H1 (cell line): Measurements from ENCODE around the gene PWP1. TPM values are rescaled to one million over a fixed set of nuclear protein-coding genes. Genes with fewer than 3 reads are reported as not detected.

Experiments used
- CTCF ChIA-PET: fragments of 300-600 bp; sonication (Branson Sonifier 250); formaldehyde crosslinking; loops from one replicate; lab custom pipeline; 2021; ENCODE audit not compliant: partially characterized antibody; lab: Charles Lee
- POLR2A ChIA-PET: fragments of 300-600 bp; sonication (Branson Sonifier 250); formaldehyde crosslinking; loops from one replicate; lab custom pipeline; 2021; ENCODE audit warnings: inconsistent platforms; ENCODE audit not compliant: partially characterized antibody; lab: Charles Lee
- DNase-seq, 2 experiments: peaks; one replicate each; pipeline versions ENCODE4 v3.0.0 to v3.0.0-alpha.2; 2010 to 2022; ENCODE audit warnings: low spot score in 2 of 2, low read depth in 1 of 2, mixed read lengths in 1 of 2
- FAIRE-seq: peaks from 2 replicates; lab custom pipeline; 2011; peaks lifted over from hg19 to GRCh38; lab: Jason Lieb, UNC
- H2AFZ ChIP-seq: 2 replicates; pipeline ENCODE4 v1.8.1; 2012; ENCODE audit warnings: low read length, inconsistent platforms
- H2AK5ac ChIP-seq: 2 replicates; pipeline ENCODE4 v1.6.1; 2013; ENCODE audit warnings: low read depth, low read length
- H2BK120ac ChIP-seq: replicated peaks from 2 replicates; pipeline ENCODE3; 2013; ENCODE audit warnings: low read depth, low read length, inconsistent platforms
- H2BK12ac ChIP-seq: 2 replicates; pipeline ENCODE4 v1.6.1; 2013; ENCODE audit warnings: low read depth, low read length
- H2BK15ac ChIP-seq: 2 replicates; pipeline ENCODE4 v1.6.1; 2013; ENCODE audit warnings: low read length
- H2BK20ac ChIP-seq: 2 replicates; pipeline ENCODE4 v1.6.1; 2013; ENCODE audit warnings: low read length
- H2BK5ac ChIP-seq: 2 replicates; pipeline ENCODE4 v1.6.1; 2013; ENCODE audit warnings: low read depth, low read length
- H3K14ac ChIP-seq: 2 replicates; pipeline ENCODE4 v1.6.1; 2013; ENCODE audit warnings: inconsistent platforms; ENCODE audit not compliant: insufficient read length
- H3K18ac ChIP-seq: 2 replicates; pipeline ENCODE4 v1.6.1; 2013; ENCODE audit warnings: low read length; ENCODE audit errors: extremely low read depth
- H3K23ac ChIP-seq: 2 replicates; pipeline ENCODE4 v1.6.1; 2013; ENCODE audit warnings: inconsistent platforms; ENCODE audit not compliant: insufficient read length
- H3K23me2 ChIP-seq: 2 replicates; pipeline ENCODE4 v1.6.1; 2013; ENCODE audit warnings: low read depth, low read length
- H3K27ac ChIP-seq: 2 replicates; pipeline ENCODE4 v1.6.1; 2011; ENCODE audit warnings: low read depth, low read length, inconsistent platforms
- H3K27me3 ChIP-seq, 4 experiments: replicated peaks in 1 of 4; 1 replicate in 1 of 4; 2 replicates in 3 of 4; pipeline versions ENCODE4 v1.6.1 to v1.8.1; 2011 to 2013; ENCODE audit warnings: low read length in 3 of 4, mild to moderate bottlenecking in 3 of 4, inconsistent platforms in 2 of 4, mixed read lengths in 2 of 4, moderate library complexity in 1 of 4; ENCODE audit not compliant: control insufficient read depth in 3 of 4, insufficient read depth in 3 of 4; ENCODE audit errors: extremely low read depth in 1 of 4
- H3K36me3 ChIP-seq, 4 experiments: 2 replicates each; pipeline versions ENCODE4 v1.6.1 to v1.8.1; 2011 to 2013; ENCODE audit warnings: mild to moderate bottlenecking in 4 of 4, low read length in 3 of 4, moderate library complexity in 2 of 4, control low read depth in 1 of 4, inconsistent platforms in 1 of 4; ENCODE audit not compliant: insufficient read depth in 4 of 4, control insufficient read depth in 2 of 4
- H3K4ac ChIP-seq: replicated peaks from 2 replicates; pipeline ENCODE3; 2013; ENCODE audit warnings: low read length, low read depth, mixed read lengths, inconsistent platforms; ENCODE audit not compliant: insufficient read length
- H3K4me1 ChIP-seq, 4 experiments: replicated peaks in 1 of 4; 1 replicate in 1 of 4; 2 replicates in 3 of 4; pipeline versions ENCODE4 v1.6.1 to v1.8.1; 2011 to 2013; ENCODE audit warnings: low read length in 3 of 4, inconsistent platforms in 2 of 4, mixed read lengths in 1 of 4; ENCODE audit not compliant: insufficient read depth in 4 of 4, control insufficient read depth in 3 of 4
- H3K4me2 ChIP-seq, 2 experiments: 2 replicates each; pipeline versions ENCODE4 v1.6.1 to v1.8.1; 2011 to 2013; ENCODE audit warnings: low read depth in 2 of 2, low read length in 2 of 2, control low read depth in 1 of 2, inconsistent platforms in 1 of 2, mild to moderate bottlenecking in 1 of 2; ENCODE audit not compliant: insufficient read depth in 1 of 2
- H3K4me3 ChIP-seq, 4 experiments: fragments of 200-600, 300-600 bp in 1 of 4; sonication (generic), shearing (Covaris generic), sonication (Bioruptor Twin) in 1 of 4; 2 replicates each; pipeline versions ENCODE4 v1.5.1 to v1.8.1; 2011 to 2016; ENCODE audit warnings: low read length in 4 of 4, low read depth in 3 of 4, control low read depth in 2 of 4, inconsistent platforms in 2 of 4, mild to moderate bottlenecking in 2 of 4, mixed read lengths in 1 of 4, moderate library complexity in 1 of 4; ENCODE audit not compliant: insufficient read depth in 2 of 4; ENCODE audit errors: extremely low read depth in 1 of 4
- H3K56ac ChIP-seq: replicated peaks from 2 replicates; pipeline ENCODE3; 2013; ENCODE audit warnings: low read depth, mild to moderate bottlenecking, mixed read lengths, low read length, inconsistent platforms; ENCODE audit not compliant: insufficient read length
- H3K79me1 ChIP-seq: 2 replicates; pipeline ENCODE4 v1.6.1; 2013; ENCODE audit warnings: low read depth, low read length, control low read depth
- H3K79me2 ChIP-seq, 2 experiments: 2 replicates each; pipeline versions ENCODE4 v1.6.1 to v1.8.1; 2012 to 2013; ENCODE audit warnings: low read length in 2 of 2, mild to moderate bottlenecking in 2 of 2, inconsistent platforms in 1 of 2; ENCODE audit not compliant: insufficient read depth in 2 of 2, control insufficient read depth in 1 of 2
- H3K9ac ChIP-seq, 4 experiments: replicated peaks in 1 of 4; 1 replicate in 1 of 4; 2 replicates in 3 of 4; pipeline versions ENCODE4 v1.6.1 to v1.8.1; 2011 to 2013; ENCODE audit warnings: low read depth in 3 of 4, low read length in 3 of 4, control low read depth in 2 of 4, mild to moderate bottlenecking in 2 of 4, moderate library complexity in 2 of 4, inconsistent platforms in 1 of 4; ENCODE audit errors: extremely low read depth in 1 of 4
- H3K9me3 ChIP-seq, 2 experiments: 2 replicates each; pipeline versions ENCODE4 v1.6.1 to v1.8.1; 2012 to 2013; ENCODE audit warnings: mild to moderate bottlenecking in 2 of 2, moderate library complexity in 2 of 2, control low read depth in 1 of 2, inconsistent platforms in 1 of 2, low read depth in 1 of 2, low read length in 1 of 2, mixed read lengths in 1 of 2; ENCODE audit not compliant: insufficient read depth in 2 of 2
- H4K20me1 ChIP-seq, 2 experiments: replicated peaks in 1 of 2; 2 replicates each; pipeline versions ENCODE3 to v1.8.1; 2011 to 2013; ENCODE audit warnings: inconsistent platforms in 2 of 2, low read length in 2 of 2, mild to moderate bottlenecking in 1 of 2; ENCODE audit not compliant: insufficient read depth in 2 of 2, control insufficient read depth in 1 of 2
- H4K5ac ChIP-seq: 2 replicates; pipeline ENCODE4 v1.6.1; 2013; ENCODE audit warnings: low read length, low read depth, mixed read lengths, inconsistent platforms; ENCODE audit not compliant: insufficient read length
- H4K8ac ChIP-seq: 2 replicates; pipeline ENCODE4 v1.8.0; 2013; ENCODE audit warnings: mild to moderate bottlenecking, moderate library complexity, low read length, inconsistent platforms; ENCODE audit not compliant: insufficient read depth; ENCODE audit errors: extremely low read depth
- H4K91ac ChIP-seq: replicated peaks from 2 replicates; pipeline ENCODE3; 2013; ENCODE audit warnings: low read length, mixed read lengths, inconsistent platforms; ENCODE audit not compliant: insufficient read length
- HDAC2 ChIP-seq, 2 experiments: fragments of 300-600 bp in 1 of 2; sonication (generic) in 1 of 2; IDR thresholded peaks; 2 replicates each; pipeline ENCODE4 v1.6.1; 2011 to 2012; ENCODE audit warnings: low read depth in 2 of 2, low read length in 2 of 2, mild to moderate bottlenecking in 2 of 2, moderate library complexity in 2 of 2, borderline replicate concordance in 1 of 2, inconsistent platforms in 1 of 2
- KDM1A ChIP-seq: fragments of 200-600, 300-600 bp; sonication (generic); IDR thresholded peaks from 2 replicates; pipeline ENCODE4 v1.7.1; 2016; ENCODE audit warnings: mild to moderate bottlenecking, low read length, borderline replicate concordance
- KDM4A ChIP-seq: IDR thresholded peaks from one replicate; pipeline ENCODE4 v1.7.1; 2012; ENCODE audit warnings: low read depth, mild to moderate bottlenecking, moderate library complexity, low read length, inconsistent platforms; ENCODE audit not compliant: severe bottlenecking
- NRF1 ChIP-seq: IDR thresholded peaks from 2 replicates; pipeline ENCODE4 v1.6.1; 2011; ENCODE audit warnings: mild to moderate bottlenecking, low read depth, low read length, improper control_type of control experiment
- PHF8 ChIP-seq: fragments of 200-600 bp; sonication (generic); conservative IDR thresholded peaks from 2 replicates; pipeline ENCODE4 v1.7.1; 2012; ENCODE audit warnings: low read depth, mild to moderate bottlenecking, inconsistent platforms, low read length, moderate library complexity
- POLR2AphosphoS5 ChIP-seq: IDR thresholded peaks from 2 replicates; pipeline ENCODE4 v1.6.1; 2011; ENCODE audit warnings: low read depth, low read length
- RNF2 ChIP-seq: fragments of 200-900, 300-1000 bp; sonication (generic); IDR thresholded peaks from 2 replicates; pipeline ENCODE4 v1.7.1; 2016; ENCODE audit warnings: borderline replicate concordance, low read depth, mild to moderate bottlenecking, antibody characterized with exemption, low read length; ENCODE audit not compliant: poor library complexity, severe bottlenecking; ENCODE audit errors: missing control alignments
- SIRT6 ChIP-seq: IDR thresholded peaks from one replicate; pipeline ENCODE4 v1.7.1; 2012; ENCODE audit warnings: low read length, inconsistent platforms
- SP2 ChIP-seq: IDR thresholded peaks from 2 replicates; pipeline ENCODE4 v1.6.1; 2012; ENCODE audit warnings: mild to moderate bottlenecking, low read length, inconsistent platforms
- TAF7 ChIP-seq: optimal IDR thresholded peaks from 2 replicates; pipeline ENCODE3; 2011; ENCODE audit warnings: low read depth, mild to moderate bottlenecking, inconsistent platforms, low read length, moderate library complexity, borderline replicate concordance
- WGBS, 2 experiments: shearing (Covaris generic) in 1 of 2; methylation state at CpG; one replicate each; pipeline versions ENCODE4 v1.1.6 to v1.1.7; 2013 to 2015; ENCODE audit warnings: low lambda C conversion rate in 2 of 2, mixed read lengths in 2 of 2, inconsistent platforms in 1 of 2, low coverage in 1 of 2, missing lambda C conversion rate in 1 of 2; ENCODE audit not compliant: insufficient replicate concordance in 2 of 2, insufficient coverage in 1 of 2, insufficient read length in 1 of 2; ENCODE audit errors: extremely low coverage in 1 of 2, missing lambda C conversion rate in 1 of 2; 5-methylcytosine and 5-hydroxymethylcytosine counted together
- polyA plus RNA-seq, 7 experiments: library from polyadenylated mRNA; depleted of rRNA in 3 of 7; stranded (reverse) in 5 of 7; unstranded in 2 of 7; fragments of >200 nt in 5 of 7; fragments of 200-250 nt in 2 of 7; gene quantifications; 1 replicate in 5 of 7; 2 replicates in 1 of 7; 4 replicates in 1 of 7; pipeline versions ENCODE4 v1.2.1 to v1.2.3, GENCODE V29; 2011 to 2013; ENCODE audit warnings: missing spikeins in 2 of 7, mixed read lengths in 2 of 7
- total RNA-seq: library from RNA; stranded (reverse); fragmentation: NEBNext Ultra II Directional; extraction: Animal tissue kit (Norgen Biotek cat#: 25700); gene quantifications from 2 replicates; pipeline ENCODE4 v1.2.1, GENCODE V29; 2021
- TF ChIP-seq, protein P1 (sequence below): IDR thresholded peaks from 2 replicates; pipeline ENCODE4 v1.6.1; 2011; ENCODE audit warnings: low read depth, mild to moderate bottlenecking, low read length; ENCODE audit not compliant: insufficient read depth

Gene PWP1
- total and polyA plus RNA-seq, 2 of the 8 experiments (the other 6 are each of a cell fraction or from before 2014, with no cell fraction given) = 57.8 to 78.5 TPM

DNA sequence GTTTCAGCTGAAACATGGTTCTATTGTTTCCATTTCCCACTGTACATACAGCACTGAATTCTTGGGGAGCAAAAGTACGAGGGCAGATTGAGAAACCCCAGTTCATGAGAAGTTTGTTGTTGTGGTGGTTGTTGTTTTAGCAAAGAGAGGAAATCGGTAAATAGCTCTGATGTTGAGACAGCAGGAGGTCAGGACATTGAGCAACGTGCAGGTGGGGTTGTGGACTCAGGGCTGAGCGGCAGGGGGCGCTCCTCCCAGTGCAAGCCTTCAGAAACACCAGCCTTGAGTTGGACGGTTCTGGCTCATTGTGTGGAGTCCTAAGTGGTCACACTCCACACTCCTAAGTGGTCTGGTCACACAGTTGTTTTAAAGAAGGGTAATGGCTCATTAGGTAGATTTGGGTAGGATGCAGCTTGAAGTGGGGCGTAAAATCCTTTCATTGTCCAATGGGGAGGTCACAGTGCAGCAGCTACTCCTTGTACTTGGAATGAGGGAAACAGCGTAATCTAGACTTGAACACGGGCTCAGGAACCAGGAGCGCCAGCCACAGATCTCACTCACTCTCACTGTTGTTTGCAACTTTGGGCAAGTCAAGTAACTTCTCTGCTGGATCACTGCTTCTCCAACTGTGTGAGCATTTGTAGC lies 14.5 kb upstream of the PWP1 start:
- Histone ChIP-seq H3K14ac (no peak overlapping the region), H3K79me2 (no peaks in the 10 kb centered on the region), H2BK12ac (peak overlapping the region; percentile 45), H3K9me3 (no peaks in the 10 kb centered on the region), H3K27ac (no peak overlapping the region), H3K18ac (0 out of 2 replicates have a peak overlapping the region, but pooled peaks have one; percentile 4), H4K91ac (peak overlapping the region; percentile 38), H2BK120ac (peak overlapping the region; percentile 10), H4K5ac (no peak overlapping the region), H3K23ac (no peak overlapping the region), H2BK5ac (0 out of 2 replicates have a peak overlapping the region, but pooled peaks have one; percentile 11), H3K4me1 (peaks cover 3 to 9% (median 4%) of the 10 kb centered on the region in 4 experiments; a peak in 4 of 7 replicates), H3K9ac (no peak overlapping the region), H2AK5ac (no peak overlapping the region), H2BK15ac (no peak overlapping the region), H4K20me1 (no peaks in the 10 kb centered on the region), H3K27me3 (no peaks in the 10 kb centered on the region; a peak in 1 of 7 replicates), H4K8ac (no peak overlapping the region), H2AFZ (peak overlapping the region; percentile 58), H3K4ac (peak overlapping the region; percentile 28), H3K4me3 (peak overlapping the region in 1 of 4 experiments; percentile 9; a peak in 1 of 8 replicates), H2BK20ac (no peak overlapping the region), H3K79me1 (no peaks in the 10 kb centered on the region), H3K36me3 (no peaks in the 10 kb centered on the region), H3K4me2 (0 out of 4 replicates have a peak overlapping the region, but pooled peaks of 1 of the 2 experiments have one; percentile 0), H3K56ac (no peak overlapping the region), H3K23me2 (no peaks in the 10 kb centered on the region)
- peak; percentile 90 for FAIRE-seq
- POLR2A ChIA-PET = interaction anchor here (0.6 to 2.0 kb wide), 8 partner anchors 9 to 1423 kb away, joined by 3 to 9 read pairs (median 4); partner anchors contain the start of gene PWP1
- peak; percentile 43 to 82 for DNase-seq
- CTCF ChIA-PET = interaction anchor here (0.6 to 3.8 kb wide), 31 partner anchors 8 to 543 kb away, joined by 3 to 47 read pairs (median 4); partner anchors contain the start of gene PWP1
- WGBS, 2 experiments = 54% methylated on average over 10 of the region's 10 CpGs; no CpG with 5 or more reads in 1 of the 2 experiments
- TF ChIP-seq, protein P1, sequence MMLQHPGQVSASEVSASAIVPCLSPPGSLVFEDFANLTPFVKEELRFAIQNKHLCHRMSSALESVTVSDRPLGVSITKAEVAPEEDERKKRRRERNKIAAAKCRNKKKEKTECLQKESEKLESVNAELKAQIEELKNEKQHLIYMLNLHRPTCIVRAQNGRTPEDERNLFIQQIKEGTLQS = no peak
- TF ChIP-seq POLR2AphosphoS5 (no peak), SP2 (no peak), NRF1 (no peak), KDM1A (no peak), HDAC2 (IDR thresholded peaks at IDR 0.05; ENCODE audit: borderline replicate concordance in 1 of 2, low read depth in 2 of 2, low read length in 2 of 2) (no peak), KDM4A (no peak), SIRT6 (no peak), RNF2 (no peak), PHF8 (no peak), TAF7 (no peak)
